Measurements from ENCODE around the gene MAT2B. TPM values are rescaled to one million over a fixed set of nuclear protein-coding genes. Genes with fewer than 3 reads are reported as not detected.

The MAT2B gene
- total and polyA plus RNA-seq, 9 of the 15 experiments (the other 6 are each of a cell fraction or from before 2014, with no cell fraction given), result 32.0 to 57.7 (median 43.6) TPM

DNA sequence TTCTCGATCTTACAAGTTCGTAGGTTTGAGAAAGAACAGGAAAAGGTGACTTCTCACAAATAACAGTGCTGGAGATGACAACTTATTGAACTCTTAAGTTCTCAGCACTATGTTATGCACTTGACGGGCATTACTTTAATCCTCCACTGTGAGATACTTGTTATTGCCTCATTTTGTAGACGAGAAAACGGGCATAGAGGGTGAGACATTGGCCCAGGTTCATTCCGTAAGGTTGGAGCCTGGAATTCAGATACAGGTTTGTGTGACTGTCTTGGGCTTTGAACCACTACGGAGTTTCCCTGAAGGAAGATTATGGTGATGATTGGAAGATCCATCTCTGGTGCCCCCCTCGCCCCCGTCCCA, 657 bp downstream of the MAT2B start (continued):
- no peak for TF ChIP-seq ZFP91 (CRISPR knock-in tag; IDR thresholded peaks at IDR 0.05)
- TF ChIP-seq AFF1 (IDR thresholded peaks at IDR 0.05; ENCODE audit: low read depth in 1 of 2, partially characterized antibody in 2 of 2), result peak in 1 of 2 experiments; percentile 1
- TF ChIP-seq, protein P1, sequence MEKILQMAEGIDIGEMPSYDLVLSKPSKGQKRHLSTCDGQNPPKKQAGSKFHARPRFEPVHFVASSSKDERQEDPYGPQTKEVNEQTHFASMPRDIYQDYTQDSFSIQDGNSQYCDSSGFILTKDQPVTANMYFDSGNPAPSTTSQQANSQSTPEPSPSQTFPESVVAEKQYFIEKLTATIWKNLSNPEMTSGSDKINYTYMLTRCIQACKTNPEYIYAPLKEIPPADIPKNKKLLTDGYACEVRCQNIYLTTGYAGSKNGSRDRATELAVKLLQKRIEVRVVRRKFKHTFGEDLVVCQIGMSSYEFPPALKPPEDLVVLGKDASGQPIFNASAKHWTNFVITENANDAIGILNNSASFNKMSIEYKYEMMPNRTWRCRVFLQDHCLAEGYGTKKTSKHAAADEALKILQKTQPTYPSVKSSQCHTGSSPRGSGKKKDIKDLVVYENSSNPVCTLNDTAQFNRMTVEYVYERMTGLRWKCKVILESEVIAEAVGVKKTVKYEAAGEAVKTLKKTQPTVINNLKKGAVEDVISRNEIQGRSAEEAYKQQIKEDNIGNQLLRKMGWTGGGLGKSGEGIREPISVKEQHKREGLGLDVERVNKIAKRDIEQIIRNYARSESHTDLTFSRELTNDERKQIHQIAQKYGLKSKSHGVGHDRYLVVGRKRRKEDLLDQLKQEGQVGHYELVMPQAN (IDR thresholded peaks at IDR 0.05; ENCODE audit: borderline replicate concordance), result 0 out of 2 replicates have a peak, but pooled peaks have one; percentile 22
- TF ChIP-seq, protein P2, sequence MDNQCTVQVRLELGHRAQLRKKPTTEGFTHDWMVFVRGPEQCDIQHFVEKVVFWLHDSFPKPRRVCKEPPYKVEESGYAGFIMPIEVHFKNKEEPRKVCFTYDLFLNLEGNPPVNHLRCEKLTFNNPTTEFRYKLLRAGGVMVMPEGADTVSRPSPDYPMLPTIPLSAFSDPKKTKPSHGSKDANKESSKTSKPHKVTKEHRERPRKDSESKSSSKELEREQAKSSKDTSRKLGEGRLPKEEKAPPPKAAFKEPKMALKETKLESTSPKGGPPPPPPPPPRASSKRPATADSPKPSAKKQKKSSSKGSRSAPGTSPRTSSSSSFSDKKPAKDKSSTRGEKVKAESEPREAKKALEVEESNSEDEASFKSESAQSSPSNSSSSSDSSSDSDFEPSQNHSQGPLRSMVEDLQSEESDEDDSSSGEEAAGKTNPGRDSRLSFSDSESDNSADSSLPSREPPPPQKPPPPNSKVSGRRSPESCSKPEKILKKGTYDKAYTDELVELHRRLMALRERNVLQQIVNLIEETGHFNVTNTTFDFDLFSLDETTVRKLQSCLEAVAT (IDR thresholded peaks at IDR 0.05), result no peak
- peak; percentile 45; the same call in 1 of the 2 replicates for TF ChIP-seq AFF4 (CRISPR knock-in tag; IDR thresholded peaks at IDR 0.05)
- no peak for TF ChIP-seq E4F1 (CRISPR knock-in tag; IDR thresholded peaks at IDR 0.05; ENCODE audit: borderline replicate concordance)

Measured in K562 (cell line).